MM.1S (cell line): ENCODE measurements around the gene CD209.

Experiments
- DNase-seq: peaks from one replicate; pipeline ENCODE4 v3.0.0-alpha.2; 2015
- H2AFZ ChIP-seq: fragments of 300-600 bp; sonication (generic); 2 replicates; pipeline ENCODE4 v1.6.0; 2016; ENCODE audit warnings: antibody characterized with exemption, low read length
- H3F3A ChIP-seq: fragments of 300-600 bp; sonication (generic); 2 replicates; pipeline ENCODE4 v1.6.1; 2016; ENCODE audit warnings: mild to moderate bottlenecking, antibody characterized with exemption, low read length, moderate library complexity, mixed read lengths; ENCODE audit not compliant: insufficient read depth
- H3K27ac ChIP-seq: fragments of 300-600 bp; sonication (generic); 2 replicates; pipeline ENCODE4 v1.5.1; 2016; ENCODE audit warnings: mild to moderate bottlenecking, low read length
- H3K27me3 ChIP-seq: fragments of 300-600 bp; sonication (generic); replicated peaks from 2 replicates; pipeline ENCODE4 v1.6.0; 2016; ENCODE audit warnings: low read length; ENCODE audit not compliant: insufficient read depth
- H3K36me3 ChIP-seq: fragments of 300-600 bp; sonication (generic); replicated peaks from 2 replicates; pipeline ENCODE4 v1.6.1; 2016; ENCODE audit warnings: mild to moderate bottlenecking, low read length, mixed read lengths; ENCODE audit not compliant: insufficient read depth
- H3K4me1 ChIP-seq: fragments of 300-600 bp; sonication (generic); 2 replicates; pipeline ENCODE4 v1.6.1; 2016; ENCODE audit warnings: low read length, mixed read lengths
- H3K4me2 ChIP-seq: fragments of 300-600 bp; sonication (generic); 2 replicates; pipeline ENCODE4 v1.6.0; 2016; ENCODE audit warnings: low read depth, low read length
- H3K4me3 ChIP-seq: fragments of 300-600 bp; sonication (generic); 2 replicates; pipeline ENCODE4 v1.5.1; 2016; ENCODE audit warnings: low read length, mixed read lengths
- H3K79me2 ChIP-seq: fragments of 300-600 bp; sonication (generic); 2 replicates; pipeline ENCODE4 v1.6.1; 2016; ENCODE audit warnings: mixed run types, low read length, mixed read lengths
- H3K9ac ChIP-seq: fragments of 300-600 bp; sonication (generic); 2 replicates; pipeline ENCODE4 v1.6.1; 2016; ENCODE audit warnings: low read length, mixed read lengths
- H3K9me2 ChIP-seq: fragments of 300-600 bp; sonication (generic); replicated peaks from 2 replicates; pipeline ENCODE4 v1.6.1; 2016; ENCODE audit warnings: mild to moderate bottlenecking, low read length, mixed read lengths; ENCODE audit not compliant: insufficient read depth
- H3K9me3 ChIP-seq: fragments of 300-600 bp; sonication (generic); replicated peaks from 2 replicates; pipeline ENCODE4 v1.6.1; 2016; ENCODE audit warnings: mild to moderate bottlenecking, low read length, mixed read lengths; ENCODE audit not compliant: insufficient read depth
- H4K20me1 ChIP-seq: fragments of 300-600 bp; sonication (generic); 2 replicates; pipeline ENCODE4 v1.6.1; 2016; ENCODE audit warnings: mild to moderate bottlenecking, low read length, moderate library complexity, mixed read lengths; ENCODE audit not compliant: insufficient read depth
- CTCF ChIP-seq: fragments of 300-600 bp; sonication (generic); IDR thresholded peaks from 2 replicates; pipeline ENCODE4 v1.5.1; 2016; ENCODE audit warnings: antibody characterized with exemption, low read length, mixed read lengths
- EZH2 ChIP-seq: fragments of 300-600 bp; sonication (generic); optimal IDR thresholded peaks from 2 replicates; pipeline ENCODE3; 2017; ENCODE audit warnings: low read depth, mild to moderate bottlenecking, antibody characterized with exemption, low read length, mixed read lengths
- EZH2phosphoT487 ChIP-seq: fragments of 300-600 bp; sonication (generic); IDR thresholded peaks from 2 replicates; pipeline ENCODE4 v1.6.1; 2018; ENCODE audit warnings: antibody characterized with exemption, low read length

The CD209 gene

GRCh38 chr19:7731615-7732014 lies 15.7 kb downstream of the CD209 start:
- H2AFZ ChIP-seq = no peak overlapping the region
- no peaks in the 10 kb centered on the region for H3K79me2 ChIP-seq
- H3K4me1 ChIP-seq = no peaks in the 10 kb centered on the region
- H3K9me3 ChIP-seq = no peaks in the 10 kb centered on the region
- TF ChIP-seq EZH2phosphoT487 (no peak), EZH2 (no peak), CTCF (no peak)
- H3K27ac ChIP-seq = no peak overlapping the region
- no peak overlapping the region for H3K4me2 ChIP-seq
- H3K36me3 ChIP-seq = no peaks in the 10 kb centered on the region
- peaks cover 90% of the 10 kb centered on the region for H3K27me3 ChIP-seq
- DNase-seq = no peak
- H3K9ac ChIP-seq = no peak overlapping the region
- no peaks in the 10 kb centered on the region for H3F3A ChIP-seq
- no peaks in the 10 kb centered on the region for H4K20me1 ChIP-seq
- H3K9me2 ChIP-seq = no peaks in the 10 kb centered on the region
- H3K4me3 ChIP-seq = no peak overlapping the region

- H3K4me3 ChIP-seq = no peak overlapping the region
- no peaks in the 10 kb centered on the region for H3K4me1 ChIP-seq
- H3K4me2 ChIP-seq = no peak overlapping the region
- no peak for TF ChIP-seq CTCF
- TF ChIP-seq EZH2phosphoT487 = no peak
- no peak for TF ChIP-seq EZH2
- no peak overlapping the region for H3K9ac ChIP-seq
- H3K27ac ChIP-seq = no peak overlapping the region
- H2AFZ ChIP-seq = no peak overlapping the region
- H3K27me3 ChIP-seq = peaks cover 91% of the 10 kb centered on the region
- no peak for DNase-seq
- H3K36me3 ChIP-seq = no peaks in the 10 kb centered on the region
- H3K79me2 ChIP-seq = no peaks in the 10 kb centered on the region
- H3F3A ChIP-seq = no peaks in the 10 kb centered on the region
- no peaks in the 10 kb centered on the region for H3K9me2 ChIP-seq
- no peaks in the 10 kb centered on the region for H4K20me1 ChIP-seq
- H3K9me3 ChIP-seq = no peaks in the 10 kb centered on the region
Observed at GRCh38 chr19:7731218-7731595, 16.1 kb downstream of the CD209 start.

- Histone ChIP-seq H3K9ac (no peak overlapping the region), H3K9me2 (no peaks in the 10 kb centered on the region), H2AFZ (no peak overlapping the region), H3K4me3 (no peak overlapping the region), H3K79me2 (no peaks in the 10 kb centered on the region), H3K9me3 (no peaks in the 10 kb centered on the region), H4K20me1 (no peaks in the 10 kb centered on the region), H3K4me2 (no peak overlapping the region), H3K4me1 (no peaks in the 10 kb centered on the region), H3K27me3 (peaks cover 91% of the 10 kb centered on the region), H3K27ac (no peak overlapping the region), H3K36me3 (no peaks in the 10 kb centered on the region), H3F3A (no peaks in the 10 kb centered on the region)
- no peak for DNase-seq
- TF ChIP-seq EZH2 = no peak
- TF ChIP-seq CTCF = no peak
- TF ChIP-seq EZH2phosphoT487 = no peak
Observed at GRCh38 chr19:7730286-7731217, 16.8 kb downstream of the CD209 start.
